Neural progenitor cell (in vitro differentiated cells): ENCODE data around the gene WDR7. TPM values are rescaled to one million over a fixed set of nuclear protein-coding genes. Genes with fewer than 3 reads are reported as not detected.
A peak's percentile ranks its signal among the peaks of the same experiment; 100 is the strongest.

Source experiments
- DNase-seq: peaks from one replicate; pipeline ENCODE4 v3.0.0-alpha.2; 2016; ENCODE audit warnings: low spot score
- H2AFZ ChIP-seq: fragments of 200-600 bp; sonication (generic); replicated peaks from 2 replicates; pipeline ENCODE4 v1.6.1; 2016; ENCODE audit warnings: antibody characterized with exemption
- H3F3A ChIP-seq: fragments of 200-600 bp; sonication (generic); 2 replicates; pipeline ENCODE4 v1.6.1; 2016; ENCODE audit warnings: antibody characterized with exemption, low read depth
- H3K27ac ChIP-seq: fragments of 200-600 bp; sonication (generic); 2 replicates; pipeline ENCODE4 v1.5.1; 2016; ENCODE audit warnings: mild to moderate bottlenecking
- H3K27me3 ChIP-seq: fragments of 200-600 bp; sonication (generic); 2 replicates; pipeline ENCODE4 v1.6.1; 2016; ENCODE audit warnings: mild to moderate bottlenecking, moderate library complexity
- H3K36me3 ChIP-seq: fragments of 200-600 bp; sonication (generic); 2 replicates; pipeline ENCODE4 v1.5.1; 2016
- H3K4me1 ChIP-seq: fragments of 200-600 bp; sonication (generic); 2 replicates; pipeline ENCODE4 v1.6.1; 2016; ENCODE audit warnings: mixed run types
- H3K4me2 ChIP-seq: fragments of 200-600 bp; sonication (generic); 2 replicates; pipeline ENCODE4 v1.6.1; 2016
- H3K4me3 ChIP-seq: fragments of 200-600 bp; sonication (generic); 2 replicates; pipeline ENCODE4 v1.5.1; 2016
- H3K79me2 ChIP-seq: fragments of 200-600 bp; sonication (generic); 2 replicates; pipeline ENCODE4 v1.6.1; 2016; ENCODE audit warnings: low read depth
- H3K9ac ChIP-seq: fragments of 200-600 bp; sonication (generic); 2 replicates; pipeline ENCODE4 v1.6.1; 2016
- H3K9me3 ChIP-seq: fragments of 200-600 bp; sonication (generic); 2 replicates; pipeline ENCODE4 v1.5.1; 2016; ENCODE audit warnings: low read depth
- H4K20me1 ChIP-seq: fragments of 200-600 bp; sonication (generic); 2 replicates; pipeline ENCODE4 v1.6.1; 2016; ENCODE audit warnings: low read depth
- H3K27ac Mint-ChIP-seq: 3 replicates; pipeline ENCODE4 v1.8.0; 2021; ENCODE audit warnings: mixed read lengths
- H3K27me3 Mint-ChIP-seq: 2 replicates; pipeline ENCODE4 v1.8.0; 2022; ENCODE audit warnings: low read depth, mild to moderate bottlenecking, inconsistent platforms, moderate library complexity, mixed read lengths; ENCODE audit not compliant: insufficient read depth
- H3K36me3 Mint-ChIP-seq: 3 replicates; pipeline ENCODE4 v1.8.0; 2021; ENCODE audit warnings: mixed read lengths
- H3K4me1 Mint-ChIP-seq: 3 replicates; pipeline ENCODE4 v1.8.0; 2021; ENCODE audit warnings: mixed read lengths
- H3K4me3 Mint-ChIP-seq: 3 replicates; pipeline ENCODE4 v1.8.0; 2021; ENCODE audit warnings: mild to moderate bottlenecking, moderate library complexity, mixed read lengths
- H3K9me3 Mint-ChIP-seq: 3 replicates; pipeline ENCODE4 v1.8.0; 2020; ENCODE audit warnings: mixed read lengths
- CTCF ChIP-seq: fragments of 200-600 bp; sonication (generic); IDR thresholded peaks from 2 replicates; pipeline ENCODE4 v1.5.1; 2017; ENCODE audit warnings: antibody characterized with exemption, mild to moderate bottlenecking
- EZH2 ChIP-seq: fragments of 200-600 bp; sonication (generic); IDR thresholded peaks from 2 replicates; pipeline ENCODE4 v1.6.1; 2017; ENCODE audit warnings: antibody characterized with exemption, mild to moderate bottlenecking, moderate library complexity
- EZH2phosphoT487 ChIP-seq: fragments of 200-600 bp; sonication (generic); IDR thresholded peaks from 2 replicates; pipeline ENCODE4 v1.6.1; 2017; ENCODE audit warnings: antibody characterized with exemption
- total RNA-seq: library from RNA; depleted of rRNA; stranded (reverse); fragments of >200 nt; gene quantifications from 2 replicates; pipeline ENCODE4 v1.2.3, GENCODE V29; 2015; ENCODE audit warnings: low replicate concordance

WDR7 gene
- total RNA-seq, 1 donor from 2014 or later, result 12.3 TPM

DNA sequence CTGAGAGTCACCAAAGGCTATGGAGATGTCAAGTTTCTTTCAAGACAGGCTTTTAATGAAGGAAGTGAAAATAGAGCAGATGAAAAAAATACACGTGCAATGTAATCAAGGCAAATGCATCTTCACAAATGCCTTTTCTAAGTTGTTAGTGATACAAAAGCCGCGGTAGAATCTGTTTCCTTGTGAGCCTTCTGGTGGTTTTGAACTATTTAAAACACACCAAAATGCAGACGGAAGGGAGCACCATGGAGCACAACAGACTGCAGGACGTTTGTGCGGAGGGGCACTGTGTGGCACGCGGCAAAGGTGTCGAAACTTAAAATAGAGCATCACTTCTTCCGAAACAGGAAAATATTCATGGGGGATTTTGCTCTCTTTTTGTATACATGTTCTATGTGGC lies 430.7 kb downstream of the WDR7 start:
- H3K27ac ChIP-seq, result no peak overlapping the region
- no peak overlapping the region for H3K9ac ChIP-seq
- H3K79me2 ChIP-seq, result no peaks in the 10 kb centered on the region
- no peaks in the 10 kb centered on the region for H4K20me1 ChIP-seq
- no peak overlapping the region for H3K4me2 ChIP-seq
- no peak overlapping the region for H3K27ac Mint-ChIP-seq
- peaks cover 3% of the 10 kb centered on the region for H3F3A ChIP-seq
- H3K4me1 ChIP-seq, result peaks cover 22% of the 10 kb centered on the region
- H3K27me3 Mint-ChIP-seq, result peaks cover 2% of the 10 kb centered on the region
- no peak overlapping the region for H3K4me3 ChIP-seq
- no peak overlapping the region for H3K4me3 Mint-ChIP-seq
- no peak for TF ChIP-seq EZH2phosphoT487
- TF ChIP-seq CTCF, result no peak
- TF ChIP-seq EZH2, result no peak
- no peaks in the 10 kb centered on the region for H3K36me3 ChIP-seq
- H3K9me3 ChIP-seq, result no peaks in the 10 kb centered on the region
- H3K9me3 Mint-ChIP-seq, result peaks cover 4% of the 10 kb centered on the region
- no peak overlapping the region for H2AFZ ChIP-seq
- no peaks in the 10 kb centered on the region for H3K36me3 Mint-ChIP-seq
- H3K4me1 Mint-ChIP-seq, result peaks cover 13% of the 10 kb centered on the region
- DNase-seq, result no peak
- H3K27me3 ChIP-seq, result no peaks in the 10 kb centered on the region

DNA sequence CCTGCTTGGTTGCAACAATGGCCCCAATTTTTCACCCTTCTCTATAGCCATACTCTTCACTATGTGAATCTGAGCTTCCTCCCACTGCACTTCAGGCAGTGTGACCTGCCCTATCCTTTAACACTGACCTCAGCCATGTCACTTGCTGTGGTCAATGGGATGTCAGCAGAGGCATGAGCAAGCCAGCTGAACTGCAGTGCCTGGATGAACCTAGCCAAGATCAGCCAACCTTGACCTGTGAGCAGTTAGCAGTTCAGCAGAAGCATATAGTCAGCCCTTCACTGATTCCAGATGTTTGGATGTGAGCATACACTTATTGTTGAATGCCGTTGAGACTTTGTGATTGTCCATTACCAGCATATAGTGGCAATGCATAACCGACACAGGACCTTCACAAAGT lies 432.3 kb downstream of the WDR7 start:
- Mint-ChIP-seq H3K27me3 (peaks cover 4% of the 10 kb centered on the region), H3K9me3 (peaks cover 4% of the 10 kb centered on the region), H3K4me1 (peaks cover 19% of the 10 kb centered on the region), H3K4me3 (no peak overlapping the region), H3K27ac (no peak overlapping the region), H3K36me3 (no peaks in the 10 kb centered on the region)
- DNase-seq, result no peak
- Histone ChIP-seq H3K27me3 (no peaks in the 10 kb centered on the region), H3K79me2 (no peaks in the 10 kb centered on the region), H2AFZ (no peak overlapping the region), H3K4me3 (no peak overlapping the region), H4K20me1 (no peaks in the 10 kb centered on the region), H3K9ac (no peak overlapping the region), H3K4me2 (no peak overlapping the region), H3K36me3 (no peaks in the 10 kb centered on the region), H3F3A (peaks cover 3% of the 10 kb centered on the region), H3K27ac (no peak overlapping the region), H3K4me1 (peaks cover 14% of the 10 kb centered on the region), H3K9me3 (no peaks in the 10 kb centered on the region)
- TF ChIP-seq EZH2 (no peak), EZH2phosphoT487 (no peak), CTCF (no peak)

GRCh38 chr18:57084331-57085271 lies 433.4 kb downstream of the WDR7 start:
- TF ChIP-seq EZH2phosphoT487 (no peak), CTCF (no peak), EZH2 (no peak)
- peaks cover 3% of the 10 kb centered on the region for H3F3A ChIP-seq
- no peak overlapping the region for H2AFZ ChIP-seq
- peaks cover 19% of the 10 kb centered on the region for H3K4me1 Mint-ChIP-seq
- H3K4me3 ChIP-seq, result no peak overlapping the region
- no peak overlapping the region for H3K27ac Mint-ChIP-seq
- peaks cover 4% of the 10 kb centered on the region for H3K27me3 Mint-ChIP-seq
- H4K20me1 ChIP-seq, result no peaks in the 10 kb centered on the region
- H3K36me3 Mint-ChIP-seq, result no peaks in the 10 kb centered on the region
- no peaks in the 10 kb centered on the region for H3K9me3 ChIP-seq
- peaks cover 4% of the 10 kb centered on the region for H3K9me3 Mint-ChIP-seq
- no peaks in the 10 kb centered on the region for H3K79me2 ChIP-seq
- no peak overlapping the region for H3K27ac ChIP-seq
- H3K4me1 ChIP-seq, result peaks cover 14% of the 10 kb centered on the region
- peak; percentile 36 for DNase-seq
- peak overlapping the region; percentile 31 for H3K4me2 ChIP-seq
- no peak overlapping the region for H3K4me3 Mint-ChIP-seq
- no peaks in the 10 kb centered on the region for H3K27me3 ChIP-seq
- H3K9ac ChIP-seq, result no peak overlapping the region
- no peaks in the 10 kb centered on the region for H3K36me3 ChIP-seq
